CD4-positive, alpha-beta T cell treated with Interferon alpha-2 for 1 hour (primary cell): ENCODE data around the gene CIAO3.
"Not testable (repeated sequence)": the region's sequence is repeated elsewhere in the genome, so short reads cannot be mapped to it uniquely, and the experiment has no call there.

Source experiments
- DNase-seq, 2 donors: peaks; one replicate each; pipeline ENCODE4 v3.0.0-alpha.2; 2020 to 2022

CIAO3 gene

GRCh38 chr16:708019-708418, 32.8 kb downstream of the CIAO3 start:
- DNase-seq: no peak

- no peak for DNase-seq
Measured at GRCh38 chr16:707062-707538, 33.7 kb downstream of the CIAO3 start.

- DNase-seq: no peak
Measured at GRCh38 chr16:706189-707061, 34.4 kb downstream of the CIAO3 start.

- no peak for DNase-seq
Measured at GRCh38 chr16:705431-706188, 35.2 kb downstream of the CIAO3 start, which contains the start of gene FBXL16. TSS of gene FBXL16 (minus strand) at chr16:705801. CDS start at chr16:697405, 8,396 bp downstream.

GRCh38 chr16:704552-705380, 36.0 kb downstream of the CIAO3 start:
- no peak for DNase-seq

GRCh38 chr16:704047-704446, 36.8 kb downstream of the CIAO3 start:
- DNase-seq: no peak

GRCh38 chr16:703406-703805, 37.4 kb downstream of the CIAO3 start:
- no peak for DNase-seq

- DNase-seq: no peak
Measured at GRCh38 chr16:702341-702740, 38.5 kb downstream of the CIAO3 start.

GRCh38 chr16:700684-701584, 39.9 kb downstream of the CIAO3 start:
- peak in 1 of 2 donors; percentile 64 for DNase-seq

- peak in 1 of 2 donors; percentile 37 for DNase-seq
Measured at GRCh38 chr16:698911-699671, 41.7 kb downstream of the CIAO3 start.

GRCh38 chr16:695355-696089, 45.3 kb downstream of the CIAO3 start:
- peak; percentile 57 to 78 for DNase-seq

- no peak for DNase-seq
Measured at GRCh38 chr16:694863-695354, 45.9 kb downstream of the CIAO3 start.

- no peak for DNase-seq
Measured at GRCh38 chr16:694187-694862, 46.5 kb downstream of the CIAO3 start.

- no peak for DNase-seq
Measured at GRCh38 chr16:693766-694165, 47.0 kb downstream of the CIAO3 start.

GRCh38 chr16:693364-693763, 47.4 kb downstream of the CIAO3 start:
- no peak for DNase-seq

- DNase-seq: no peak
Measured at GRCh38 chr16:692356-693108, 48.3 kb downstream of the CIAO3 start.

GRCh38 chr16:691242-691641, 49.6 kb downstream of the CIAO3 start:
- not testable (repeated sequence) for DNase-seq

GRCh38 chr16:689175-689897, 51.5 kb downstream of the CIAO3 start:
- DNase-seq: no peak
